ENCODE results near the gene CLCN1.

- no peak for TF ChIP-seq POLR2A (IDR thresholded peaks at IDR 0.05)
- no peak for TF ChIP-seq CTCF (IDR thresholded peaks at IDR 0.05 in 4 of 5, conservative IDR thresholded peaks at IDR 0.05 in 1 of 5)
Measured at GRCh38 chr7:143393267-143394041, 77.5 kb downstream of the CLCN1 start.

Data from gastrocnemius medialis (tissue), 4 donors.